Measurements from ENCODE around the gene DDX39A. TPM values are rescaled to one million over a fixed set of nuclear protein-coding genes. Genes with fewer than 3 reads are reported as not detected.

DDX39A gene
- total and polyA plus RNA-seq, 2 of the 13 experiments (the other 11 are each of a cell fraction or from before 2014, with no cell fraction given): 34.6 to 90.4 TPM

GRCh38 chr19:14419106-14419813 lies at the start of gene DDX39A (continued):
- TF ChIP-seq KLF9 (CRISPR knock-in tag; IDR thresholded peaks at IDR 0.05; ENCODE audit: low read depth) (0 out of 2 replicates have a peak, but pooled peaks have one; percentile 25), USF2 (IDR thresholded peaks at IDR 0.05; ENCODE audit: low read depth, low read length) (no peak), USF2 (CRISPR knock-in tag; IDR thresholded peaks at IDR 0.05; ENCODE audit: borderline replicate concordance) (peak; percentile 74; the same call in 1 of the 2 replicates), EEA1 (CRISPR knock-in tag; IDR thresholded peaks at IDR 0.05; ENCODE audit: borderline replicate concordance) (0 out of 2 replicates have a peak, but pooled peaks have one; percentile 4), NFAT5 (CRISPR knock-in tag; IDR thresholded peaks at IDR 0.05) (no peak), ZBTB2 (CRISPR knock-in tag; IDR thresholded peaks at IDR 0.05; ENCODE audit: low read depth) (no peak), ZNF772 (CRISPR knock-in tag; IDR thresholded peaks at IDR 0.05) (0 out of 2 replicates have a peak, but pooled peaks have one; percentile 75), NFE2L1 (CRISPR knock-in tag; IDR thresholded peaks at IDR 0.05; ENCODE audit: borderline replicate concordance) (no peak), ATF6 (CRISPR knock-in tag; conservative IDR thresholded peaks at IDR 0.05) (no peak), ZNF253 (CRISPR knock-in tag; IDR thresholded peaks at IDR 0.05; ENCODE audit: borderline replicate concordance) (peak; percentile 95; the same call in 1 of the 2 replicates), POLR2AphosphoS5 (IDR thresholded peaks at IDR 0.05; ENCODE audit: low read depth, low read length) (peak; percentile 77), SKI (IDR thresholded peaks at IDR 0.05; ENCODE audit: partially characterized antibody) (peak; percentile 42), SALL1 (CRISPR knock-in tag; IDR thresholded peaks at IDR 0.05) (peak; percentile 85), BHLHE40 (IDR thresholded peaks at IDR 0.05; ENCODE audit: low read length) (peak; percentile 96), PBX2 (CRISPR knock-in tag; IDR thresholded peaks at IDR 0.05) (peak; percentile 93), KMT2B (CRISPR knock-in tag; IDR thresholded peaks at IDR 0.05) (no peak), MXI1 (IDR thresholded peaks at IDR 0.05; ENCODE audit: borderline replicate concordance, low read depth, low read length) (peak; percentile 87; the same call in 2 of the 3 replicates)
